ENCODE data around the gene PMEL.
"Not testable (repeated sequence)": the region's sequence is repeated elsewhere in the genome, so short reads cannot be mapped to it uniquely, and the experiment has no call there.

Gene PMEL

DNA sequence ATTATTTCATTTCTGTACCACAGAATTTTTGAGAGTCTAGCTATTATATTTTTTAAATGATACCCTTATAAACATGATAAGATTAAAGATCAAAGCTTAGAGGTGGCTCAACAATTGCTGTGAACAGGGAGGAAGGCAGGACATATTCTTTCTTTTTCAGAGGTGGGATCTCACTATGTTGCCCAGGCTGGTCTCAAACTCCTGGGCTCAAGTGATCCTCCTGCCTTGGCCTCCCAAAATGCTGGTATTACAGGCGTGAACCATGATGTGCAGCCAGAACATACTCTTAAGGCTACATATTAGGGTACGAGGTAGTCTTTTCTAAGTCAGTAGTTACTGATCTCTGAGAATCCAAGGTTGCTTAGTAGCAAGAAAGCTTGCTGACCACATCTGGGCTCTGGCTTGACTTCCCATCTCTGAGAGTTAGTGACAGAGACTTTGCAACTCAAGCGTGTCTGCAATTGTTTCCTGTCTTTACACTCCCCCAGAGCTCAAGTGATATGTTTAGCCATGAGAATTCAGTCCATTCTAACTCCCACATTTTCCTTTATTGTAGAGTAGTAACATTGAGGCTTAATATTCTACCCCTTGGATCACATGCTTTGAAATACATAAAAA lies 16.6 kb upstream of the PMEL start:
- no peak for DNase-seq

DNA sequence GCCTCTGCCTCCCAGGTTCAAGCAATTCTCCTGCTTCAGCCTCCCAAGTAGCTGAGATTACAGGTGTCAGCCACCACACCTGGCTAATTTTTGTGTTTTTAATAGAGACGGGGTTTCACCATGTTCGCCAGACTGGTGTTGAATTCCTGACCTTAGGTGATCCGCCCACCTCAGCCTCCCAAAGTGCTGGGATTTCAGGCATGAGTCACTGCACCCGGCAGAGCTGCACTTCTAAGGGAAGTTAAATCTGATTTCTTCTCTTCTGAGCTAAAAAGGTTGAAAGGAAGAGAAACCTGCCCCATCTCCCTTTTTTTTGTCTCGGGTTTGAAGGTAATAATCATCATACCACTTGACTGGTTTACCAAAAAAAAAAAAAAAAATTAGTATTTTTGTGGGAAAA lies 16.0 kb upstream of the PMEL start:
- DNase-seq = not testable (repeated sequence)

DNA sequence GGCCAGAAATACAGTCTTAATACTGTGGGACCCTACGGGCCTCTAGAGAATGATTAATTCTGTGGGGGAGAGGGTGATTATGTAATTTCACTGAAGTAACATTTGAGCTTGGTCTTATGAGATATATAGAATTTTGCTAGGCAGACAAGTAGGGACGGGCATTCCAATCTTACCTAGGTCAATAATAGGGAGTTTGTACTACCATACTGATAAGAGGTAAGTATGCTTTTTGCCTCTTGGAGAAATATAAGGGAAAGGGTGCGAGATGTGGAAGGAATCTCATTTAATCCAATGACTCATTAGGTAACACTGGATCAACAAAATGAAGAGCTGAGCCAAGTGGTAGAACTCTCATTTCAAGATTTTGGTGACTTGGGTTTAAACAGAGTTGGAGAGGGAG lies 13.2 kb upstream of the PMEL start:
- no peak for DNase-seq

DNA sequence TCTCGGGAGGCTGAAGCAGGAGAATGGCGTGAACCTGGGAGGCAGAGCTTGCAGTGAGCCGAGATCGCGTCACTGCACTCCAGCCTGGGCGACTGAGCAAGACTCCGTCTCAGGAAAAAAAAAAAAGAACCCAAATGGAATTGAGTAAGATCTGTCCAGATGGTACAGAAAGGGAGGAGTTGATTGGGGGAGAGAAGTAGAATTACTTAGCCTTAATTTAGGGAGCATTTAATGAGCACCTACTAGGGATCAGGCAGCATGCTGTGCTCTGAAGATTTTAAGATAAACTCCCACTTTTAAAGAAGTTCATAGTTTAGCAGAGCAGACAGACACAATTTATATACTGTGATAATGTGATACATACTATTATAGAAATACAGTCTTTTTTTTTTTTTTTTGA lies 12.6 kb upstream of the PMEL start:
- DNase-seq = no peak

DNA sequence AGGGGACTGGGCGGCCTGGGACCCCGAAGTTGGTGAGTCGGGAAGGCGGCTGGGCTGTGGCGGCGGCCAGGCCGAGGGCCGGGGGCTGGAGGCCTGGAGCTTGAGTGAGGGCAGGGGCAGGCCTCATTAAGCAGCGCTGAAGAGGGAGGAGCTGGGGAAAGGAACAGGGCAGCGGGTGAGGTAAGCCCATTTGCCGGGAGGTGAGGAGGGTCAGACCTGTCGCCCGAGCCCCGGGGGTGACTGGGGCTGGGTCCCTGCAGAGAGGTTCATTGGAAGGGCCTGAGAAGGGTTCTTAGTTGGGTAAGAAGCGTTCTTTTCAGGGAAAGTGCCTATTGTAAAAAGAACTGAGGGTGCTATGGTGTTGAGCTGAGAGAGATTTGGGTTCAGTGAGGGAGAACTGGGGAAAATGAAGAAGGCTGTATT lies 8.5 kb upstream of the PMEL start:
- peak; percentile 49 for DNase-seq

DNA sequence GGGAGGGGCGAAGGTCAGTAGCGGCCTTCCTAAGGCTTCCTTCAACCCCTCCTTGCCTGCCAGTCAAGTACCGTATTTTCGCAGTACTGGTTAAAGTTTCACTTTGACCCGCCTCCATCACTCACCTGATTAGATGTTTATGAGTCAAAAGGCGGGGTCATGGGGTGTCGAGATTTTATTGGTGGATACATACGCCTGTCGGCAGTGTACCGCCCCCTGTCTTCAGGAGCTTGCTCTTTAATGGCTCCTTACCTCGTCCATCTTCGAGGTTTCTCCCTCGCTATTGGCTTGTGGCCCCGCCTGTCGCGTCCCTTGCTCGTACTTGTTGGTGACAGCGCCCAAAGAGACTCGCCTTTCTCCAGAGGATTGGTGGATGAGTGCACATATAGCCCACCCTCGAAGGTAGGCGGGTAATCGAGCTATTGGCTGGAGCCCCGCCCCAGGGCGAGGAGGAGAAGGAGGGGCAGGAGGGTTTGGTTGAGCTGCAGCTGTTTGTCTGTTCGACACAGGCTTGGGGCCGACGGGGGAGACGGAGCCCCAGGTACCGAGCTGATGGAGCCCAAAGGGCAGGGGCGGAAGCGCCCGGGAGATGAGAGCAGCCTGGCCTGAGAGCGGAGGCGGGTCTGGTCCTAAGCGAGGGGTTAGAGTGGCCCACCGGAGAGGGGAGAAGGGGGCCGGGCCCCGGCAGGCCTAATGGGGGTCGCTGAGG lies 7.9 kb upstream of the PMEL start, which contains the start of gene RAB5B:
TSS of gene RAB5B (plus strand) at position 480 of the 709 bp plus-strand sequence. CDS start 12,883 bp downstream, outside the sequence.
- DNase-seq = peak; percentile 100

GRCh38 chr12:55972911-55973598 lies 7.2 kb upstream of the PMEL start:
- peak; percentile 57 for DNase-seq

DNA sequence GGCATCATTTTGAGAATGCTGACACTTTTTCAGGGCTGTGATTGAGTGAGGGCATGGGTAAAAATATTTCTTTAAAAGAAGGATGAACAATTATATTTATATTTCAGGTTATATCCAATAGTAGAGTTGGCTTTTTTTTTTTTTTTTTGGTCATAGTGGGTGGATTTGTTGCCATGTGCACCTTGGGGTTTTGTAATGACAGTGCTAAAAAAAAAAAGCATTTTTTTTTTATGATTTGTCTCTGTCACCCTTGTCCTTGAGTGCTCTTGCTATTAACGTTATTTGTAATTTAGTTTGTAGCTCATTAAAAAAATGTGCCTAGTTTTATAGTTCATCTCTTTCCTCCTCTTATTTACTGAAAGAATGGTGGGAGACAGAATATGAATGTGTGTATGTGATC lies 6.6 kb upstream of the PMEL start:
- no peak for DNase-seq

- DNase-seq = no peak
Measured at GRCh38 chr12:55972042-55972441, 6.2 kb upstream of the PMEL start.

DNA sequence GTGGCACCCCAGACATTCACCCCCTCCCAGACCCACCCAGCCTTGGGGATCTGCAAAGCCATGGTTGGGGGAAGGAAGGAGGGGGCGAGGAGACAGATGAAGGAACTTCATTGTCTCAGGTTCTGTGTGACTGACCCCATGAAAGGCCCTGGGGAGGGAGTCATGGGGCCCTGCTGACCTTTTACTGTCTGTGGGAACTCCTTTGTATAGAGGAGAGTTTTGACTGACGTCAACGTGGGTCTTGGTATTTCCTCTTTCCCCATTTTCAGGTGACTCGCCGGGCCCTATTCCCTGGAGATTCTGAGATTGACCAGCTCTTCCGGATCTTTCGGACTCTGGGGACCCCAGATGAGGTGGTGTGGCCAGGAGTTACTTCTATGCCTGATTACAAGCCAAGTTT lies 4.9 kb upstream of the PMEL start:
- no peak for DNase-seq

DNA sequence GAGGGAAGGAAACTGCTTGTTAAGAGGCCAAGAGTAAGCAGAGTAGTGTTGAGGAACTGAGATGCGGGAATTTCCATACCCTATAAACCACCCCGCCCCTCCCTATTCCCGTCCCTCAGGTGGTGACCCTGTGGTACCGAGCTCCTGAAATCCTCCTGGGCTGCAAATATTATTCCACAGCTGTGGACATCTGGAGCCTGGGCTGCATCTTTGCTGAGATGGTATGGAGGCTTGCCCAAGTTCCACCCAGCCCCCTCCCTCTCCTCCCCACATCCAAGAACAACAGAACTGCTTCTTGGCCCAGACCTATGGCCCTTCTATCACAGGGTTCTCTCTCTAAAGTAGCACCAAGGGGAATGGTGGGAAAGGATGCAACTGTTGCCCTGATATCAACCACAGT lies 3.5 kb upstream of the PMEL start:
- no peak for DNase-seq

- peak; percentile 90 for DNase-seq
Measured at GRCh38 chr12:55966408-55967281, 803 bp upstream of the PMEL start, which contains the start of gene CDK2. CDK2 (plus strand) TSS chr12:55966830; CDS start chr12:55967009, 179 bp downstream.

- DNase-seq = no peak
Measured at GRCh38 chr12:55965240-55965639, 602 bp downstream of the PMEL start.

- DNase-seq = no peak
Measured at GRCh38 chr12:55963760-55964159, 2.1 kb downstream of the PMEL start.

GRCh38 chr12:55957106-55957859 lies 8.6 kb downstream of the PMEL start:
- no peak for DNase-seq

- peak; percentile 46 for DNase-seq
Measured at GRCh38 chr12:55955800-55956508, 9.9 kb downstream of the PMEL start.

DNA sequence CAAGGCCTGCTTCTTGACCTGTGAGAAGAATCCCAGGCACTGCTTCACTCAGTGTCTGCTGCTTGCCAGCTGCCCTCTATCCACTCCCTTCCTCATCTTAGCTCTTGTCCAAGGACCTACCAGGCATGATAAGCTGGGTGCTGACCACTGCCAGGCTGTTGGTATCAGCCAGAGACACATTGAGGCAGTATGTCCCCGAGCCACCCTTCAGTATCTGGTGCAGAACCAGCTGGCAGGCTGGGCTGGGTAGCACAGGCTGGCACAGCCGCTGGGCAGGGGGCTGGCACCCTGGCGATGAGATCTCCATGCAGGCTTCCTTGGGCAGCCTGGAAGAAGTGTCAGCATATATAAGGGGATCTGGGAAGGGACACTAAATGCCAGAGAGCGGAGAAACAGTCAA lies 10.5 kb downstream of the PMEL start:
- DNase-seq = no peak

DNA sequence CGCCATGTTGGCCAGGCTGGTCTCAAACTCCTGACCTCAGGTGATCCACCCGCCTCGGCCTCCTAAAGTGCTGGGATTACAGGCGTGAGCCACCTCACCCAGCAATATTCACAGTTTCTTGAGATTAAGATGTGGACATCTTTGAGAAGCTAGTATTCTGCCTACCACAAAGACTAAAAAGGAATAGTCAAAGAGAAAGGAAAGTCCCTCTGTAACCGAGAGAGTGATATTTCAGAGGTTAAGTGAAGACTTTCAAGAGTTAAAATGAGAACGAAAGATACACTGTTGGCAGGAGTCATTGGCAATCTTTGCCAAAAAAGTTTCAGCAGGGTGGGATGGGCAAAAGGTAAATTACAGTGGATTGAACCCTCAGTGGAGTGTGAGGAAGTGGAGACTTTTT lies 19.3 kb downstream of the PMEL start:
- no peak for DNase-seq

DNA sequence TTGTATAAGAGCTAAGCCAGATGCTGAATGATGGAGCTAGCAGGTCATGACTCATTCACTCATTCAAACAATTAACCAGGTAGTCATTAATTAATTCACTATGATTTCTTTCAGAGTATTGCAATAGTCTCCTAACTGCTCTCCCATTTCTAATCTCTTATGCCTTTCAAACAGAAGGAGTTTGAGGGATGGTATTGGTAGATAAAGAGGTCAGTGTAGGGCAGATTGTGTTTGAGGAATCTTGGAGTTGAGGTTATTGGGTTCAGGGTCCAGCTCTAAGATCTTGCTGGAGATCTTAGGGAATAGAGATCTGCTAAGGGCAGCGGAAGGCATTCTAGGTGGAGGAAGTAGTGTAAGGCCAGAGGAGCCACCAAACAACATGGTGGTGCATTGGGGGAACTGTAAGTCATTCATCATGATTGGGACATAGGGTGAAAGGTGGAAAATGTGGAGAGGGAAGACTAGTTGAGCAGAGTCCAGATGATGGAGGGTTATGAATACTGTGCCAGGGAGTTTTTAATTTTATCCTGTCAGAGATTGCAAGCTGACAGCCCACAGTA lies 23.2 kb downstream of the PMEL start:
- no peak for DNase-seq

DNA sequence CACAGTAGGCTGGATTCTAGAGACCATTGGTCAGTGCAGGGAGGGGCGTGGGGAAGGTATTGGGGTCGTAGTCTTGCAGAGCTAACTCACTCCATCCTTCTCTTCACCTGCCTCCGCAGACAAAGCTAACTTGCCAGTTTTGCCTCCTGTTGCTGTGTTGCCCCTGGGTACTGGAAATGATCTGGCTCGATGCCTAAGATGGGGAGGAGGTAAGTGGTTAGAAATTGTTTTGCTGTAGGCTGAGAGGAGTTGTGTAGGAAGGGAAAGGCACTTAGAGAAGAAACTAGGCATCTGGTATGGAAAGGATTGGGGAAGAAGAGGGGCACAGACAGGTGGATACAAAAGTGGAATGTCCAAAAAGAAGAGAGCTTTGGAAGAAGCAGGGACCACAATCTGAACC lies 23.8 kb downstream of the PMEL start:
- DNase-seq = no peak

- DNase-seq = peak; percentile 90
Measured at GRCh38 chr12:55940065-55940732, 25.6 kb downstream of the PMEL start.
